A673 (cell line): Measurements from ENCODE around the gene RHOA.

Source experiments
- EZH2 ChIP-seq: fragments of 200-600 bp; sonication (generic); IDR thresholded peaks from 2 replicates; pipeline ENCODE4 v1.6.1; 2017; ENCODE audit warnings: borderline replicate concordance, low read depth, mild to moderate bottlenecking, mixed read lengths, antibody characterized with exemption, low read length; ENCODE audit not compliant: poor library complexity, severe bottlenecking
- TF ChIP-seq, protein P1 (sequence below): fragments of 300-800, 200-600 bp; sonication (generic); conservative IDR thresholded peaks from 2 replicates; pipeline ENCODE4 v1.5.1; 2017; ENCODE audit warnings: low read depth, mild to moderate bottlenecking, antibody characterized with exemption, low read length, moderate library complexity, mixed read lengths

GRCh38 chr3:49386056-49386756 is 25.6 kb downstream of the RHOA start:
- TF ChIP-seq, protein P1, sequence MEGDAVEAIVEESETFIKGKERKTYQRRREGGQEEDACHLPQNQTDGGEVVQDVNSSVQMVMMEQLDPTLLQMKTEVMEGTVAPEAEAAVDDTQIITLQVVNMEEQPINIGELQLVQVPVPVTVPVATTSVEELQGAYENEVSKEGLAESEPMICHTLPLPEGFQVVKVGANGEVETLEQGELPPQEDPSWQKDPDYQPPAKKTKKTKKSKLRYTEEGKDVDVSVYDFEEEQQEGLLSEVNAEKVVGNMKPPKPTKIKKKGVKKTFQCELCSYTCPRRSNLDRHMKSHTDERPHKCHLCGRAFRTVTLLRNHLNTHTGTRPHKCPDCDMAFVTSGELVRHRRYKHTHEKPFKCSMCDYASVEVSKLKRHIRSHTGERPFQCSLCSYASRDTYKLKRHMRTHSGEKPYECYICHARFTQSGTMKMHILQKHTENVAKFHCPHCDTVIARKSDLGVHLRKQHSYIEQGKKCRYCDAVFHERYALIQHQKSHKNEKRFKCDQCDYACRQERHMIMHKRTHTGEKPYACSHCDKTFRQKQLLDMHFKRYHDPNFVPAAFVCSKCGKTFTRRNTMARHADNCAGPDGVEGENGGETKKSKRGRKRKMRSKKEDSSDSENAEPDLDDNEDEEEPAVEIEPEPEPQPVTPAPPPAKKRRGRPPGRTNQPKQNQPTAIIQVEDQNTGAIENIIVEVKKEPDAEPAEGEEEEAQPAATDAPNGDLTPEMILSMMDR = no peak
- no peak for TF ChIP-seq EZH2
